Small intestine (tissue), 7 donors: Measurements from ENCODE around the gene GTF2A1. TPM values are rescaled to one million over a fixed set of nuclear protein-coding genes. Genes with fewer than 3 reads are reported as not detected.

Experiments
- DNase-seq, 2 donors: peaks; one replicate each; pipeline versions ENCODE4 v3.0.0 to v3.0.0-alpha.2; 2013
- FAIRE-seq: peaks from 2 replicates; lab custom pipeline; 2012; peaks lifted over from hg19 to GRCh38; lab: Jason Lieb, UNC
- H3K27ac ChIP-seq, 3 donors: one replicate each; pipeline ENCODE4 v1.5.1; 2013; ENCODE audit warnings: low read length in 2 of 3, mild to moderate bottlenecking in 2 of 3, control low read depth in 1 of 3, inconsistent platforms in 1 of 3, low read depth in 1 of 3, moderate library complexity in 1 of 3
- H3K27me3 ChIP-seq, 3 donors: one replicate each; pipeline ENCODE4 v1.6.1; 2013; ENCODE audit warnings: low read length in 3 of 3, inconsistent platforms in 1 of 3; ENCODE audit not compliant: control insufficient read depth in 3 of 3, insufficient read depth in 3 of 3
- H3K36me3 ChIP-seq, 3 donors: one replicate each; pipeline ENCODE4 v1.6.1; 2013; ENCODE audit warnings: low read length in 3 of 3, inconsistent platforms in 1 of 3, low read depth in 1 of 3, mild to moderate bottlenecking in 1 of 3, moderate library complexity in 1 of 3; ENCODE audit not compliant: control insufficient read depth in 3 of 3, insufficient read depth in 2 of 3
- H3K4me1 ChIP-seq, 3 donors: one replicate each; pipeline ENCODE4 v1.6.1; 2013; ENCODE audit warnings: low read length in 2 of 3, inconsistent platforms in 1 of 3, low read depth in 1 of 3, mild to moderate bottlenecking in 1 of 3, moderate library complexity in 1 of 3; ENCODE audit not compliant: control insufficient read depth in 3 of 3, insufficient read depth in 2 of 3
- H3K4me3 ChIP-seq, 3 donors: one replicate each; pipeline ENCODE4 v1.5.1; 2013; ENCODE audit warnings: low read length in 3 of 3, control low read depth in 1 of 3, inconsistent platforms in 1 of 3, low read depth in 1 of 3, mild to moderate bottlenecking in 1 of 3, moderate library complexity in 1 of 3
- H3K9me3 ChIP-seq, 2 donors: one replicate each; pipeline ENCODE4 v1.6.1; 2013; ENCODE audit warnings: low read depth in 1 of 2, low read length in 1 of 2; ENCODE audit not compliant: control insufficient read depth in 2 of 2, insufficient read depth in 1 of 2
- WGBS, 3 donors: extraction: QIAGEN DNeasy Blood & Tissue Kit; methylation state at CpG; one replicate each; pipeline ENCODE4 v1.1.7; 2013; 5-methylcytosine and 5-hydroxymethylcytosine counted together
- polyA plus RNA-seq, 4 donors: library from polyadenylated mRNA; stranded (reverse) in 3 of 4; unstranded in 1 of 4; fragments of 200-250 nt in 3 of 4; fragments of 120-200 nt in 1 of 4; gene quantifications; one replicate each; pipeline versions ENCODE4 v1.2.1 to v1.2.3, GENCODE V29; 2013
- donor health status: healthy with polysubstance abuse.
- donor health status: control.
- donor health status: control.
- donor health status: Bipolar disorder and iron deficiency.
- donor health status: healthy.

The GTF2A1 gene
- polyA plus RNA-seq, 4 donors, result 4.9 to 19.1 (median 7.9) TPM

DNA sequence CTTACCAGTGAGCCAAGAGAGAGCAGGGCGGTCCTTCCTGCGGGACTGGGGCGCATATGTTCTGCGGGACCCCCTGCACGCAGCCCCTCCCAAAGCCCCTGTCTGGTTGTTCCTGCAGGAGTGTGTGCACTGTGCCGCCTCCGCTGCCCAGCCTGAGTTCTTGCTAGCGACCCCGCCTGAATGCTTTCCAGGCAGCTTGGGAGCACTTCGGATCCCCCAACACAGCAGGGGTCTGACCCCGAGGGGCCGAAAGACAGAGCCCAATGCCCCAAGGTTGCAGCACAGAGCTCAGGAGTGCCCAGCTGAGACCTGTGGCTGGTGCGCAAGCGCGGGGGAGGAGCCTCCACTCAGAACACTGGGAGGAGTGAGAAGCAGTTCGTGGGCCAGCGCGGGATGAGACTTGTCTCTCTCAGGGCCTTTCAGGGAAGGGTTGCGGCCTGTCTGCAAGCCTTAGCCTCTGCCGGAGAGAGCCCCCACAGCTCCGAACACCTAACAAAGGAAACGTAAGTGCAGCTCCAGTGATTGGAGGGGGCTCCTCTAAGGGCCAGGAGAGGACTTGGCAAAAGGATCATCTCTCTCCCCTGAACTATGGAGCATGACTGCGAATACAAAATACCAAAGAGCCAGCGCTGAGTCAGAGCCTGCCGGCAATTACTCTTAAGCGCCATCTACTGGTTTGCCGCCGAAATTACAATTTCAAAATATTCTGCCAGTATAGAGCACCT is 50.5 kb downstream of the GTF2A1 start:
- FAIRE-seq (no peak), DNase-seq (peak; percentile 92 to 95)
- H3K36me3 ChIP-seq, result no peaks in the 10 kb centered on the region
- WGBS, 3 donors, result 0% methylated on average over 28 of the region's 28 CpGs
- H3K9me3 ChIP-seq, result no peaks in the 10 kb centered on the region
- peaks cover 0 to 4% (median 0%) of the 10 kb centered on the region in 3 donors for H3K4me1 ChIP-seq
- H3K27me3 ChIP-seq, result no peaks in the 10 kb centered on the region
- peak overlapping the region; percentile 90 to 98 (median 97) for H3K27ac ChIP-seq
- peak overlapping the region; percentile 34 to 81 (median 71) for H3K4me3 ChIP-seq

DNA sequence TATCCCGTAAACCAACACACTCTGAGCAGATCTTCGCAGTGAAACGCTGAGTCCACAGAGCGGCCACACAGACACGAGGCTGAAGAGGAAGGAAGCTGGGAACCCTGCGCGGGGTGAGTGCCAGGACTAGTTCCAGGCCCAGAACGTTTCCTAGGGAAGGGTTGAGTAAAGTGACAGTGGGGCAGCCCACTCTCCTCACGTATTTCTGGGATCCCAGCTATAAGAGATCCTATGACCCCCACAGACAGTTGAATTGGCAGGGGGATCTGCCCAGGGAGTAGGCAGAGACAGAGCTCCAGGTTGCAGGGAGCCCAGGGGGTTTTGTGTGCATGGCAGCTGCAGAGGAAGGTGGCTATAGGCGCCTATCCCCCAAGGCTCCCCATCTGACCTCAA is 51.1 kb downstream of the GTF2A1 start:
- WGBS, 3 donors, result 3 to 5% (median 4%) methylated on average over 10 of the region's 10 CpGs
- Histone ChIP-seq H3K9me3 (no peaks in the 10 kb centered on the region), H3K4me1 (peaks cover 0 to 4% (median 0%) of the 10 kb centered on the region in 3 donors), H3K27me3 (no peaks in the 10 kb centered on the region), H3K36me3 (no peaks in the 10 kb centered on the region), H3K27ac (peak overlapping the region; percentile 90 to 98 (median 97)), H3K4me3 (peak overlapping the region; percentile 34 to 81 (median 71))
- peak; percentile 56 to 65 for DNase-seq
- no peak for FAIRE-seq

DNA sequence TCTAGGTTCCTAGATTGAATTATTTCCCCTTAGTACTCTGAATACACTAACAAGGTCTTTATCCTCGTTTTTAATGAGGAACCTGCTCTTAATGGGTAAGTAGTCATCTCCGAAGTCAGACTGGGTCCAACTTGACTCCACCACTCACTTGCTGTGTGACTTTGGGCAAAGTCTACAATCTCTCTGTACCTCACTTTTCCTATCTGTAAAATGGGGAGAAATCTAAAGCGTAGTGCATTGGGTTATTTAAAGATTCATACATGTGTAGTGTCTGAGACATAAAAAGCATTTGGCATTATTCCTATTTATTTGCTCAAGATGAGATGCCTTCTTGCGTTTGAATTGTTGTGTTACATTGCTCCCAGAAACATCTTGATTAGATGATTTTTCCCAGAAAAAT is 51.5 kb downstream of the GTF2A1 start:
- Histone ChIP-seq H3K9me3 (no peaks in the 10 kb centered on the region), H3K27me3 (no peaks in the 10 kb centered on the region), H3K4me3 (peak overlapping the region in 2 of 3 donors; percentile 71 to 81), H3K36me3 (no peaks in the 10 kb centered on the region), H3K27ac (peak overlapping the region; percentile 90 to 98 (median 97)), H3K4me1 (peaks cover 0 to 4% (median 0%) of the 10 kb centered on the region in 3 donors)
- WGBS, 3 donors, result 55 to 64% (median 62%) methylated on average over 4 of the region's 4 CpGs
- no peak for FAIRE-seq
- DNase-seq, result no peak

DNA sequence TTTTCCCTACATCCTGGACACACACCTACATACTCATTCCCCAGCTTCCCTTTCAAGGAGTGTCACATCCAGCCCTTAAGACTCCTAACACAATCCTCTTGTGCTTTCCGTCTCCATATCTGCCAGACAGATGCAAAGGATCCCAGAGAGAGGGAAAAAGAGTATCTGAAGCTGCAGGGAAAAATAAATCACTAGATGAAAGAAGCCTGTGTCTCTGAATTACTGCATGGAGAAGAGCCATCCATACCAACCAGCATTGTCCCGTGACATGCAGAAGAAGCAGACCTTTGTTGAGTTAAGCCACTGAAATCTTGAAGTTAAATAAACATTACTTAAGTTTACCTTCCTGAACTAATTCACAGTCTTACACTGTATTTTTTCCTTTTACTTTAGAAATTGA is 54.6 kb downstream of the GTF2A1 start:
- no peak for FAIRE-seq
- no peaks in the 10 kb centered on the region for H3K36me3 ChIP-seq
- no peak overlapping the region for H3K4me3 ChIP-seq
- WGBS, 3 donors, result 83 to 88% (median 87%) methylated on average over 2 of the region's 2 CpGs
- no peaks in the 10 kb centered on the region for H3K27me3 ChIP-seq
- H3K4me1 ChIP-seq, result peaks cover 0 to 4% (median 0%) of the 10 kb centered on the region in 3 donors
- no peak for DNase-seq
- H3K9me3 ChIP-seq, result no peaks in the 10 kb centered on the region
- no peak overlapping the region for H3K27ac ChIP-seq

DNA sequence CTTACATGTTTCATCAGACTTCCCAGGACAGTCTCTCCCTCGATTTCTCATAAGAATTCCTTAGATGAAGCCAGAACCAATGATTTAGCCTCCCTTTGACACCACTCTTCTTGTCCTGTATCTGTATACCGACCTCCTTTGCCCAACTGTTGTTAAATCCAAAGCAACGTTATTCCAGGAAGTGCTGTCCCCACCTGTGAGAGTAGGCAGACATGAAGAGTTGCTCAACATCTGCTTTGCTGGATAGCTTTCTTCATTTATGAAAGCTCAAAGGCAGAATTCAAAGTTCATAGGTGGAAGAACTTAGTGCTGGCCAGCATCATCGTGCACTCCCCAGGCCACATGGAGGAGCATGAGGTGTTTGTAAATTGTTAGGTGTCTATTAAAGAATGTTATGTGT is 55.6 kb downstream of the GTF2A1 start:
- WGBS, 3 donors, result 37 to 55% (median 46%) methylated on average over 4 of the region's 4 CpGs
- H3K27ac ChIP-seq, result no peak overlapping the region
- FAIRE-seq (no peak), DNase-seq (peak; percentile 16 to 29)
- H3K4me3 ChIP-seq, result no peak overlapping the region
- H3K36me3 ChIP-seq, result no peaks in the 10 kb centered on the region
- H3K9me3 ChIP-seq, result no peaks in the 10 kb centered on the region
- H3K27me3 ChIP-seq, result no peaks in the 10 kb centered on the region
- H3K4me1 ChIP-seq, result peaks cover 0 to 4% (median 0%) of the 10 kb centered on the region in 3 donors

DNA sequence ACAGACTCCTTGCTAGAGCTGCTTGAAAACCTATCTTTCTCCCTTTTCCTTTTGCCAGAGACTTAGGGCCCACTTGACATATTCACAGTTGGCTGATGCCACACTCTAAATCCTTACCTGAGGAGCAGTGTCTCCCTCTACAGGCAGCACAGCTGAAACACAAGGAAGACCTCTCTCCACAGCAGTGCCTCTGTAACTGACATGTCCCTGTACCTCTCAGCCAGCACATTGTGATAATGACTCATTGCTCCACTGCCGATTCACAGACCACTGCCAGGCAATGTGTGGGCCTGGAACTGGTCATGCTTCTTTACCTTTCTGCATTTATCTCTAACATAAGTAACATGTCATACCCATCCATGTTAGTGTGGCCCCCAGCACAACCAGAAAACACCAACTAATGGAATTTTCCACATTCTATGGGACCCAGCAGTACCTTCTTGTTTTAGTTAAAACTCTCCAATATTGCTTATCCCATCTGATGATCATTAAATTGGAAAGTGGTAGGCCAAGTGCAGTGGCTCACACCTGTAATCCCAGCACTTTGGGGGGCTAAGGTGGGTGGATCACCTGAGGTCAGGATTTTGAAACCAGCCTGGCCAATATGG is 56.5 kb downstream of the GTF2A1 start:
- 9 to 14% (median 13%) methylated on average over 1 of the region's 1 CpG for WGBS, 3 donors
- Histone ChIP-seq H3K4me1 (no peaks in the 10 kb centered on the region), H3K9me3 (no peaks in the 10 kb centered on the region), H3K4me3 (no peak overlapping the region), H3K27me3 (no peaks in the 10 kb centered on the region), H3K27ac (no peak overlapping the region), H3K36me3 (no peaks in the 10 kb centered on the region)
- no peak for FAIRE-seq
- DNase-seq, result peak; percentile 42 to 52

DNA sequence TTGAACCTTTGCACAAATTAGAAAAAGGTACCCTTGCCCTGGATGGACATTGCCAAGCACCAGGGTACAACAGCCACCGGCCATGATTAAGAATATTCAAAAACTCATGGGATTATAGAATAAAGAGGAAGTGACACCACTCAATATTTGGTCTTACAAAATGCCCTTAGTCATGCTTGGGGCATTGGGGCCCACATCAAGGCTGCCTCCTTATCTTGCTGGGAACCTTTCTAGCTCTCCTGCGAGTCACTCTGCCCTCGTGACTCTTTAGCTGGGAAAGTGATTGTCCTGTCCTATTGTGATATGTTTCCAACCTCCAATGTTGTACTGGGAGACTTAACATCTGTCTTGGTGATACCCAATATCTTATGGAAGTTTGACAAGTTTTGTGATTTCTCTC is 57.8 kb downstream of the GTF2A1 start:
- FAIRE-seq (no peak), DNase-seq (no peak)
- H3K4me3 ChIP-seq, result no peak overlapping the region
- WGBS, 3 donors, result 69 to 90% (median 79%) methylated on average over 3 of the region's 3 CpGs
- no peak overlapping the region for H3K27ac ChIP-seq
- no peaks in the 10 kb centered on the region for H3K4me1 ChIP-seq
- no peaks in the 10 kb centered on the region for H3K27me3 ChIP-seq
- H3K9me3 ChIP-seq, result no peaks in the 10 kb centered on the region
- no peaks in the 10 kb centered on the region for H3K36me3 ChIP-seq

DNA sequence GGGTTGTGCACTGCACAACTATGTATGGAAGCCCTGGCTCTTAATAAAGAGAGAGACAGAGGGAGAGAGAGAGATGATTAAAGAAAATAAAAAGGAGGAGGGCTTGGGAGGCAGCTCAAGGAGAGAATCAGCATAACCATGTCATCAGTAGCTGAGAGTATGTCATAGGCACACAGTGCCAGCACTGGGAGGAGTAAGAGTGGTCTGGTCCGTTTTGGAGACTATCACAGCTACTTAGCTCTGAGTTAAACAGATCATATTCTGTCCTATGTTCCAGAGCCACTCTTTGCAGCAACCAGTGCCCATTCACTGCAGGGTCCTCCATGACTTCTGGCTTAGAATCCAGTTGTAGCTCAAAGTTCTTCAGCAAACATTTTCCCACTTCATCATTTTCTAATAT is 59.0 kb downstream of the GTF2A1 start:
- 38 to 60% (median 43%) methylated on average over 1 of the region's 1 CpG for WGBS, 3 donors
- Histone ChIP-seq H3K4me3 (no peak overlapping the region), H3K36me3 (no peaks in the 10 kb centered on the region), H3K9me3 (no peaks in the 10 kb centered on the region), H3K27me3 (no peaks in the 10 kb centered on the region), H3K4me1 (no peaks in the 10 kb centered on the region), H3K27ac (no peak overlapping the region)
- FAIRE-seq, result no peak
- no peak for DNase-seq
